ENCODE results near the gene SLC6A19. TPM values are rescaled to one million over a fixed set of nuclear protein-coding genes. Genes with fewer than 3 reads are reported as not detected.
"Not testable (repeated sequence)": the region's sequence is repeated elsewhere in the genome, so short reads cannot be mapped to it uniquely, and the experiment has no call there.

The SLC6A19 gene
- polyA plus RNA-seq, 3 donors = 0.07 TPM; not detected in 1

DNA sequence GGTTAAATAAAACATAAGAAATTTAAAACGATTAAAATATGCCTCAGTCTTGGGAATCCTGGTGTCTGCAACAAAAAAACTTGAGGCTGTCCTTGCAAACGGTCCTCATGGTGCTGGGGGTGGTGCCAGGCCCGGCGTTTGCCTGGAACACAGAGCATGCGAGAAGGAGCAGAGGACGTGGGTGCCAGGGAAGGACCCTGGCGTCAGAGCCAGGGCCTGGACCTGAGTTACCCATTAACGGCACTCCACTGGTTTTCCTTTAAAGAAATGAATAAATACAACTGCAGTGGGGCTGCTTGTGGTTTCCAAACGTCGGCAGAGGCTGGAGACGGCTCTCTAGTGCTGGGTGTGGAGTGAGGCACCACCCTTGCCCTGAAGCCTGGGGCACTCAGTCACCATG is 23.7 kb downstream of the SLC6A19 start, which contains the start of gene SLC6A18:
TSS of gene SLC6A18 (plus strand) at position 301 of the 400 bp plus-strand sequence. CDS start at position 398, 97 bp downstream.
- H3K27ac ChIP-seq (ENCODE audit: low read depth, low read length) = no peak within 1 kb of the TSS
- 69 to 77% (median 73%) methylated on average over 11 of the region's 11 CpGs for WGBS, 3 donors

- 70 to 82% (median 74%) methylated on average over 12 of the region's 12 CpGs for WGBS, 3 donors
- H3K27ac ChIP-seq (ENCODE audit: low read depth, low read length) = no peak overlapping the region
These were observed 24.8 kb downstream of the SLC6A19 start for GRCh38 chr5:1226231-1226630.

- no peak overlapping the region for H3K27ac ChIP-seq (ENCODE audit: low read depth, low read length)
- WGBS, 3 donors = 79 to 86% (median 85%) methylated on average over 34 to 50 of the region's 50 CpGs
These were observed 25.6 kb downstream of the SLC6A19 start for GRCh38 chr5:1226839-1227581.

GRCh38 chr5:1227667-1228066 is 26.3 kb downstream of the SLC6A19 start:
- H3K27ac ChIP-seq (ENCODE audit: low read depth, low read length) = no peak overlapping the region
- WGBS, 3 donors = 18 to 27% (median 24%) methylated on average over 14 of the region's 14 CpGs

DNA sequence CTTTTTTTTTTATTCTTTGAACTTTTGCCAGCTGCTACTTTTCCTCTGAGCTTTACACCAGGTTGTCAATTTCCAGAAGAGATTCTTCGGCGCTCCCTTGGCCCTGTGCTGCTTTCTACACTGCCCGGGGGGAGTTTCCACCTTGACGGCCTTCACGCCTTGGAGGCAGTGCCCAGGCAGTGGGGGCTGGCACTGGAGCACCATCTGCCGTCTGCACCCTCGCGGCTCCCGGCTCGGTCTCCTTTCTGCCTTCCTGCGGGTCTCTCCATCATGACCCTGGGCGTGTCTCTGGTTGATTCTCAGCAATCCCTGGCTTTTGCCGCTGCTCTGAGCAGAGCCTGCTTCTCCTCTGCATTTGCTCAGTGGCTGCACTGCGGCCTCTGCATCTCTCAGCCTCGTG is 26.7 kb downstream of the SLC6A19 start:
- 42% methylated on average over 15 of the region's 15 CpGs for WGBS, 3 donors
- no peak overlapping the region for H3K27ac ChIP-seq (ENCODE audit: low read depth, low read length)

GRCh38 chr5:1229023-1229422 is 27.6 kb downstream of the SLC6A19 start:
- H3K27ac ChIP-seq (ENCODE audit: low read depth, low read length) = not testable (repeated sequence)
- WGBS, 3 donors = 81 to 85% (median 83%) methylated on average over 11 of the region's 11 CpGs

DNA sequence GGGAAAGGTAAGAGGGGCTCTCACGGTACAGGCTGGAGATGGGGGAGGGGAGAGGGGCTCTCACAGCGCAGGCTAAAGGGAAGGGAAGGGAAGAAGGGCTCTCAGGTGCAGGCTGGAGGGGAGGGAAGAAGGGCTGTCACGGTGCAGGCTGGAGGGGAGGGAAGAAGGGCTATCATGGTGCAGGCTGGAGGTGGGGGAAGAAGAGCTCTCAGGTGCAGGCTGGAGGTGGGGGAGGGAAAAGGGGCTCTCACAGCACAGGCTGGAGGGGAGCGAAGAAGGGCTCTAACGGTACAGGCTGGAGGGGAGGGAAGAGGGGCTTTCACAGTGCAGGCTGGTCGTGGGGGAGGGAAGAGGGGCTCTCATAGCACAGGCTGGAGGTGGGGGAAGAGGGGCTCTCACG is 28.4 kb downstream of the SLC6A19 start:
- WGBS, 3 donors = 23 to 32% (median 27%) methylated on average over 5 to 7 of the region's 7 CpGs
- H3K27ac ChIP-seq (ENCODE audit: low read depth, low read length) = no peak overlapping the region

DNA sequence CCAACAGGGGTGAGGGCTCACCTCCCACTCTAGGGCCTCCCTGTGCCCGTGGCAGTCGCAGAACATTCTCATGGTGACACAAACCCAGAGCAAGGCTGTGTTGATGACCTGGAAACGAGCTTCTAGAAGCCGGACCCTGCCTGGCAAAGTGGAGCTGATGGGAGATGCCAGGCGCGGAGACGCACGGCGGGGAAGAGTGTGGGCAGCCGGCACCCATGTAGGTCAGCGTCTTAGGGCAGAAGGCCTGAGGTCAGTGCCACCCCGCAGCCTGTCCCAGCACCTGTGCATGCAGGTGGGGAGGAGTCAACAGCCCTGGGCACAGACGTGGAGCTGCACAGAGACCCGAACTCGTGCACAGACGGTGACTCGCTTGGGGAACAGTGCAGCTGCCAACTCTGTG is 29.2 kb downstream of the SLC6A19 start:
- 76 to 87% (median 86%) methylated on average over 17 of the region's 17 CpGs for WGBS, 3 donors
- H3K27ac ChIP-seq (ENCODE audit: low read depth, low read length) = no peak overlapping the region

GRCh38 chr5:1231354-1231905 is 30.0 kb downstream of the SLC6A19 start:
- 56 to 76% (median 71%) methylated on average over 13 of the region's 13 CpGs for WGBS, 3 donors
- H3K27ac ChIP-seq (ENCODE audit: low read depth, low read length) = no peak overlapping the region

DNA sequence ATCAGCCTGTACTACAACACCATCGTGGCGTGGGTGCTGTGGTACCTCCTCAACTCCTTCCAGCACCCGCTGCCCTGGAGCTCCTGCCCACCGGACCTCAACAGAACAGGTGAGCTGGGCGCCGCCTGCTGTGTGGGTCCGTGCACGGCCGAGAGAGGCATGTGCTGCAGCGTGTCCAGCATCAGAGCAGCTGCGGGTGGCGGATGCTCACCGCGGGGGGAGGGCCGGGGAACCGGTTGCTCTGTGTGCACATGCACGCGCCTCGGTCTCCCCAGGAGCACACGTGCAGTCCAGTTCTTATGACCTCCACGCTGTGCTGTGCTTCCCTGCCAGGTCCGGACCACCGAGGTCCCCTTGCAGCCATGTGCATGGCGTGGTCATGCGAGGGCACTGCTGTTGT is 31.4 kb downstream of the SLC6A19 start:
- WGBS, 3 donors = 88 to 93% (median 92%) methylated on average over 25 of the region's 25 CpGs
- H3K27ac ChIP-seq (ENCODE audit: low read depth, low read length) = no peak overlapping the region

- 73 to 82% (median 79%) methylated on average over 8 of the region's 8 CpGs for WGBS, 3 donors
- H3K27ac ChIP-seq (ENCODE audit: low read depth, low read length) = no peak overlapping the region
These were observed 34.0 kb downstream of the SLC6A19 start for GRCh38 chr5:1235379-1235778.

GRCh38 chr5:1235838-1236237 is 34.4 kb downstream of the SLC6A19 start:
- whole genome bisulfite sequencing, 3 donors = 95 to 98% (median 96%) methylated on average over 1 of the region's 1 CpG

DNA sequence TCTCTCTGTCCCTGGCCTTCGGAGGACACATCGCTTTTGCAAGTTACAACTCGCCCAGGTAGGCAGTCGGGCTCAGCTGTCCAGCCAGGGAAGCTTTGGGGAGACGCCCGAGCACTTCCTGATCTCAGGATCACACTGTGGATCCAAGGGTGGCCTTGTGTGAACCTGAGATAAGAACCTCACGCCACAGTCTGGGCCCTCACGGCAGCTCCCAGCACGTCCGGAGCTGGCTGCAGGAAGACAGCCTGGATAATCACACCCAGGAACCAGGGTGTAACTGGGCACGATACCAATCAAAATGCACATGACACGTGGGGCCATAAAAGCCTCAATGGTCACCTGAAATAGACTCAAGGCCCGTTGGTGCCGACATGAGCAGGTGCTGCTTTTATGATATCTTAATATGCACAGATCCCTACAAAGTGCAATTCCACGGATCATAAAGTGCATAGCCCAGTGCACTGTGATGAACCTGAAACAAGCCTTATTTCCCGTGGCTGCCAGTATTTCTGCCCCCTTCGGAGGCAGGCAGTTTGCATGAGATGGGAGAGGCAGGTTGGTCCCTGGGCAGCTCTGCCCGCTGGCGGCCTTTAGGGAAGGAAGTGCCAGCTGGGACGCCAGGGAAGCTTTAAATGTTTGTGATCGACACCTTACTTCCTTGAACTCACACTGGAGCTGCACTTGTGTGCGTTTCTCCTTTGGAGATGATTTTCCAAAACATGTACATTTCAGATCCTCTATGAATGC is 38.3 kb downstream of the SLC6A19 start:
- no peak overlapping the region for H3K27ac ChIP-seq (ENCODE audit: low read depth, low read length)
- WGBS, 3 donors = 60 to 72% (median 65%) methylated on average over 22 of the region's 22 CpGs

More at GRCh38 chr5:1235838-1236237, 34.4 kb downstream of the SLC6A19 start:
- no peak overlapping the region for H3K27ac ChIP-seq (ENCODE audit: low read depth, low read length)

GRCh38 chr5:1240496-1241260 is 39.3 kb downstream of the SLC6A19 start:
- no peak overlapping the region for H3K27ac ChIP-seq (ENCODE audit: low read depth, low read length)
- 81 to 87% (median 85%) methylated on average over 29 of the region's 29 CpGs for WGBS, 3 donors

GRCh38 chr5:1241509-1242080 is 40.2 kb downstream of the SLC6A19 start:
- WGBS, 3 donors = 67 to 79% (median 75%) methylated on average over 22 of the region's 22 CpGs
- H3K27ac ChIP-seq (ENCODE audit: low read depth, low read length) = no peak overlapping the region

DNA sequence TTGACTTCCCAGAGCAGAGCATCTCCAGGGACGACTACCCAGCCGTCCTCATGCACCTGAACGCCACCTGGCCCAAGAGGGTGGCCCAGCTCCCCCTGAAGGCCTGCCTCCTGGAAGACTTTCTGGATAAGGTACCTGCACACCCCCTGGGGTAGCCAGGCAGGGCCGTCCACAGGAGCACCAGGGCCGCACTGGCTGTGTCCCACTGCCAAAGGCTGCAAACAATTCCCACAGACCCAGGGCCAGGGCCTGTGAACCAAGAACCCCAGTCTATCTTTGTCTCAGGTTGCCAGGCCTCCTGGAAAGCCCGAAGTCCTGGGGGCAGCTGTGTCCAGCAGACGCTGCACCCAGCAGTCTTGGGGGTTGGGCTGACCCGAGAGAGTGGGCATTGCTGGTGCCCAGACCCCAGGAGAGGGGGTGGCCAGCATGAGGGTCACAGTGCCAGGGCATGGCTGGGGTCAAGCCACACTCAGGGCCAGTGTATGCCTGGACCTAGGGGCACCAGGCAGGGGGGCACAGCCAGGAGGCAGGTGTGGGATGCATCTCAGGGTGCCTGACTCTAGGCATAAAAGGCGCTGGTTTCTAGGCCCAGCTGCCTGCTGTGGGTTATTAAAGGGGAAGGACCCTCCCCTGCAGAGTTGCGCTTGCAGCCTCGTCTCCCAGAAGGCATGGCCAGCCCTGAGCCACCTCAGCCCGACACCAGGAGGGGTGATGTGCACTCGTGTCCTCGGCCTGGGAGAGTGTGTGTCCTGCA is 41.5 kb downstream of the SLC6A19 start:
- 71 to 78% (median 74%) methylated on average over 14 of the region's 14 CpGs for WGBS, 3 donors

DNA sequence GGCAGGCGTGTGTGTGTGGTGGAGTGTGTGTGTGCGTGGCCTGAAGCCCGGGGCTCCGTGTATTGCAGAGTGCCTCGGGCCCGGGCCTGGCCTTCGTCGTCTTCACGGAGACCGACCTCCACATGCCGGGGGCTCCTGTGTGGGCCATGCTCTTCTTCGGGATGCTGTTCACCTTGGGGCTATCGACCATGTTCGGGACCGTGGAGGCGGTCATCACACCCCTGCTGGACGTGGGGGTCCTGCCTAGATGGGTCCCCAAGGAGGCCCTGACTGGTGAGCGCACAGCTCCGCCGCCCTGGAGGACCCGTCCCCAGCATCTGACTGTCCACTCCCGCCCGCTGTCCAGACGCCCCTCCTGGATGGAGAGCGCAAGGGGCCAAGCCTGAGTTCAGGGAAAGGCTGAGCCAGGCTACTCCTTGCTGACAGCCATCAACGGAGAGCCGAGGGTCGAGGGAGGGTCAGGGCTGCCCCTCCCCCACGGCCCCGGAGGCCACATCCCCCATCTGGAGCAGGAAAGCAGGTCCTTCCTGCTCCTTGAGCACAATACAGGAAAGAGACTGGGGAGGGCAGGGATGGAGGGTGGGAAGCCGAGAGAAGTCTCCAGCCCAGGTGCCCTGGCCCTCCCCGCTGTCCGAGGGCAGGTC is 42.2 kb downstream of the SLC6A19 start:
- no peak overlapping the region for H3K27ac ChIP-seq (ENCODE audit: low read depth, low read length)
- 40 to 49% (median 44%) methylated on average over 30 to 33 of the region's 33 CpGs for WGBS, 3 donors

More for the DNA sequence above, 41.5 kb downstream of the SLC6A19 start:
- no peak overlapping the region for H3K27ac ChIP-seq (ENCODE audit: low read depth, low read length)

Data from adipose tissue (tissue), 3 donors.